Mononuclear cell (primary cell): ENCODE results near the gene PRR13. TPM values are rescaled to one million over a fixed set of nuclear protein-coding genes. Genes with fewer than 3 reads are reported as not detected.
"Not testable (repeated sequence)": the region's sequence is repeated elsewhere in the genome, so short reads cannot be mapped to it uniquely, and the experiment has no call there.

Source experiments
- H3K27me3 ChIP-seq: 2 replicates; pipeline ENCODE4 v1.6.0; 2011; ENCODE audit warnings: low read length, control low read depth; ENCODE audit not compliant: insufficient read depth
- H3K4me1 ChIP-seq: 2 replicates; pipeline ENCODE4 v1.5.1; 2011; ENCODE audit warnings: mild to moderate bottlenecking, low read length, control low read depth; ENCODE audit not compliant: insufficient read depth
- H3K4me3 ChIP-seq: 2 replicates; pipeline ENCODE4 v1.5.1; 2011; ENCODE audit warnings: mild to moderate bottlenecking, low read length, moderate library complexity
- H3K9me3 ChIP-seq: 2 replicates; pipeline ENCODE4 v1.5.1; 2011; ENCODE audit warnings: low read depth, mild to moderate bottlenecking, control low read depth, low read length
- total RNA-seq: library from RNA; depleted of rRNA; stranded (reverse); fragments of >200 nt; gene quantifications from one replicate; pipeline ENCODE4 v1.2.3, GENCODE V29; 2012

PRR13 gene
- total RNA-seq, 1 donor = 104 TPM

GRCh38 chr12:53425515-53426150, 15.9 kb upstream of the PRR13 start:
- H3K4me1 ChIP-seq = peaks cover 5% of the 10 kb centered on the region
- no peaks in the 10 kb centered on the region for H3K27me3 ChIP-seq
- no peak overlapping the region for H3K4me3 ChIP-seq
- H3K9me3 ChIP-seq = no peaks in the 10 kb centered on the region

GRCh38 chr12:53427905-53428594, 13.5 kb upstream of the PRR13 start:
- Histone ChIP-seq H3K27me3 (no peaks in the 10 kb centered on the region), H3K9me3 (no peaks in the 10 kb centered on the region), H3K4me1 (no peaks in the 10 kb centered on the region), H3K4me3 (no peak overlapping the region)

GRCh38 chr12:53428741-53429140, 12.8 kb upstream of the PRR13 start:
- no peaks in the 10 kb centered on the region for H3K27me3 ChIP-seq
- H3K4me1 ChIP-seq = no peaks in the 10 kb centered on the region
- H3K9me3 ChIP-seq = no peaks in the 10 kb centered on the region
- H3K4me3 ChIP-seq = no peak overlapping the region

GRCh38 chr12:53430116-53430515, 11.4 kb upstream of the PRR13 start:
- Histone ChIP-seq H3K27me3 (no peaks in the 10 kb centered on the region), H3K4me3 (no peak overlapping the region), H3K9me3 (no peaks in the 10 kb centered on the region), H3K4me1 (no peaks in the 10 kb centered on the region)

GRCh38 chr12:53431187-53431586, 10.3 kb upstream of the PRR13 start:
- H3K27me3 ChIP-seq = no peaks in the 10 kb centered on the region
- no peaks in the 10 kb centered on the region for H3K4me1 ChIP-seq
- no peak overlapping the region for H3K4me3 ChIP-seq
- no peaks in the 10 kb centered on the region for H3K9me3 ChIP-seq

GRCh38 chr12:53435326-53435725, 6.2 kb upstream of the PRR13 start:
- H3K27me3 ChIP-seq = not testable (repeated sequence)

GRCh38 chr12:53439582-53439981, 2.0 kb upstream of the PRR13 start:
- H3K27me3 ChIP-seq, H3K9me3 ChIP-seq, H3K4me3 ChIP-seq: not testable (repeated sequence)
- H3K4me1 ChIP-seq = peaks cover 30% of the 10 kb centered on the region

More at GRCh38 chr12:53435326-53435725, 6.2 kb upstream of the PRR13 start:
- H3K9me3 ChIP-seq, H3K4me1 ChIP-seq, H3K4me3 ChIP-seq: not testable (repeated sequence)

- Histone ChIP-seq H3K27me3 (no peaks in the 10 kb centered on the region), H3K9me3 (no peaks in the 10 kb centered on the region), H3K4me1 (peaks cover 45% of the 10 kb centered on the region), H3K4me3 (no peak overlapping the region)
Observed at GRCh38 chr12:53443955-53444354, 2.4 kb downstream of the PRR13 start.

- H3K4me3 ChIP-seq, H3K9me3 ChIP-seq, H3K27me3 ChIP-seq: not testable (repeated sequence)
- H3K4me1 ChIP-seq = peaks cover 45% of the 10 kb centered on the region
Observed at GRCh38 chr12:53444593-53445325, 3.2 kb downstream of the PRR13 start.

GRCh38 chr12:53450936-53451335, 9.4 kb downstream of the PRR13 start:
- Histone ChIP-seq H3K9me3 (no peaks in the 10 kb centered on the region), H3K4me3 (no peak overlapping the region), H3K4me1 (peaks cover 21% of the 10 kb centered on the region), H3K27me3 (no peaks in the 10 kb centered on the region)

GRCh38 chr12:53451661-53452158, 10.2 kb downstream of the PRR13 start, which contains the start of gene PCBP2:
Gene PCBP2 (plus strand): TSS chr12:53452102. CDS start chr12:53454801, 2,699 bp downstream.
- Histone ChIP-seq H3K4me3 (peak within 1 kb of the TSS; percentile 75), H3K27me3 (no peaks in the 10 kb centered on the region), H3K4me1 (peaks cover 20% of the 10 kb centered on the region), H3K9me3 (no peaks in the 10 kb centered on the region)

- Histone ChIP-seq H3K9me3 (no peaks in the 10 kb centered on the region), H3K4me3 (peak overlapping the region; percentile 75), H3K27me3 (no peaks in the 10 kb centered on the region), H3K4me1 (peaks cover 20% of the 10 kb centered on the region)
Observed at GRCh38 chr12:53452159-53453077, 10.9 kb downstream of the PRR13 start.

GRCh38 chr12:53453953-53454640, 12.6 kb downstream of the PRR13 start:
- H3K27me3 ChIP-seq = no peaks in the 10 kb centered on the region
- no peak overlapping the region for H3K4me3 ChIP-seq
- H3K9me3 ChIP-seq = no peaks in the 10 kb centered on the region
- H3K4me1 ChIP-seq = peaks cover 20% of the 10 kb centered on the region

GRCh38 chr12:53454707-53455106, 13.2 kb downstream of the PRR13 start:
- Histone ChIP-seq H3K27me3 (no peaks in the 10 kb centered on the region), H3K9me3 (no peaks in the 10 kb centered on the region), H3K4me3 (no peak overlapping the region), H3K4me1 (peaks cover 20% of the 10 kb centered on the region)
